Ascending aorta (tissue), 2 donors: ENCODE data around the gene ARHGAP28. TPM values are rescaled to one million over a fixed set of nuclear protein-coding genes. Genes with fewer than 3 reads are reported as not detected.

Source experiments
- DNase-seq, 2 donors: peaks; one replicate each; pipeline ENCODE4 v3.0.0-alpha.2; 2019; ENCODE audit warnings: low spot score in 2 of 2
- H3K27ac ChIP-seq, 2 donors: fragments of 200-600 bp; sonication (generic); one replicate each; pipeline ENCODE4 v1.5.1; 2016 to 2017; ENCODE audit warnings: mild to moderate bottlenecking in 1 of 2
- H3K27me3 ChIP-seq: fragments of 200-600 bp; sonication (generic); one replicate; pipeline ENCODE4 v1.5.1; 2017
- H3K36me3 ChIP-seq, 2 donors: fragments of 200-600 bp; sonication (generic); one replicate each; pipeline ENCODE4 v1.5.1; 2016
- H3K4me1 ChIP-seq, 2 donors: fragments of 200-600 bp; sonication (generic); one replicate each; pipeline ENCODE4 v1.5.1; 2016 to 2017; ENCODE audit warnings: mild to moderate bottlenecking in 1 of 2
- H3K4me3 ChIP-seq, 2 donors: fragments of 200-600 bp; sonication (generic); one replicate each; pipeline ENCODE4 v1.5.1; 2016 to 2017; ENCODE audit warnings: mild to moderate bottlenecking in 1 of 2
- H3K9me3 ChIP-seq, 2 donors: fragments of 200-600 bp; sonication (generic); one replicate each; pipeline ENCODE4 v1.5.1; 2016
- CTCF ChIP-seq, 3 experiments: fragments of 200-600 bp in 2 of 3; fragments of 450-650 bp in 1 of 3; sonication (generic) in 2 of 3; IDR thresholded peaks; one replicate each; pipeline ENCODE4 v1.5.1; 2016 to 2019; ENCODE audit warnings: antibody characterized with exemption in 3 of 3, mild to moderate bottlenecking in 1 of 3, moderate library complexity in 1 of 3
- intact Hi-C: fragments of 100-400 bp; cut with DNase I; formaldehyde crosslinking; loops from one replicate; pipeline ENCODE4 v1.15.1; 2023
- total RNA-seq: library from RNA; depleted of rRNA; stranded (reverse); fragments of >200 nt; gene quantifications from one replicate; pipeline ENCODE4 v1.1.0, GENCODE V29; 2016

Gene ARHGAP28
- total RNA-seq, 1 donor from 2014 or later: 0.85 TPM

GRCh38 chr18:6851480-6851879 lies 122.0 kb downstream of the ARHGAP28 start:
- no peaks in the 10 kb centered on the region for H3K4me1 ChIP-seq
- no peak overlapping the region for H3K4me3 ChIP-seq
- DNase-seq: no peak
- intact Hi-C loops: no loop called here
- H3K27ac ChIP-seq: no peak overlapping the region
- H3K36me3 ChIP-seq: no peaks in the 10 kb centered on the region
- TF ChIP-seq CTCF (IDR thresholded peaks at IDR 0.05): no peak
- H3K27me3 ChIP-seq: no peaks in the 10 kb centered on the region
- no peaks in the 10 kb centered on the region for H3K9me3 ChIP-seq

GRCh38 chr18:6854811-6855210 lies 125.3 kb downstream of the ARHGAP28 start:
- intact Hi-C loops: no loop called here
- Histone ChIP-seq H3K9me3 (no peaks in the 10 kb centered on the region), H3K36me3 (no peaks in the 10 kb centered on the region), H3K27ac (no peak overlapping the region), H3K4me3 (no peak overlapping the region), H3K27me3 (no peaks in the 10 kb centered on the region), H3K4me1 (no peaks in the 10 kb centered on the region)
- DNase-seq: no peak
- TF ChIP-seq CTCF (IDR thresholded peaks at IDR 0.05): no peak

DNA sequence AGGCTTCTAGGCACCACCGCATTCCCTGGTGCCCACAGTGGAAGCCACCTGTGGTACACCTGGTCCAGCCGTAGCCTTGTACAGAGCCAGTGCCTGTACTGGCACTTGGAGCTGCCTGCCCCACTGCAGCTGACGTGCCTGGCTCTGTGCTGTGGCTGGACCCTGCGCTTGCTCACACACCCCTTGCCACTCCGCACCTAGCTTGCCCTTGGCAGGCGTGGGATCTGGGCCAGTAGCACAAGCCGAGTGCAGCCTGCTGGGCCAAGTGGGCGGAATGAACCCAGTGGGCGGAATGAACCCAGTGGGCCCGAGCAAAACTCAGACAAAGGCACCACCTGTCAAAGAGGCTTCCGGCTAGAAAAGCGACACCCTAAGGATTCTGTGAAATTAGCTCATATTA lies 126.3 kb downstream of the ARHGAP28 start:
- no peak for DNase-seq
- Histone ChIP-seq H3K4me1 (no peaks in the 10 kb centered on the region), H3K4me3 (no peak overlapping the region), H3K9me3 (no peaks in the 10 kb centered on the region), H3K27me3 (no peaks in the 10 kb centered on the region), H3K27ac (no peak overlapping the region), H3K36me3 (no peaks in the 10 kb centered on the region)
- intact Hi-C loops: no loop called here
- no peak for TF ChIP-seq CTCF (IDR thresholded peaks at IDR 0.05)

DNA sequence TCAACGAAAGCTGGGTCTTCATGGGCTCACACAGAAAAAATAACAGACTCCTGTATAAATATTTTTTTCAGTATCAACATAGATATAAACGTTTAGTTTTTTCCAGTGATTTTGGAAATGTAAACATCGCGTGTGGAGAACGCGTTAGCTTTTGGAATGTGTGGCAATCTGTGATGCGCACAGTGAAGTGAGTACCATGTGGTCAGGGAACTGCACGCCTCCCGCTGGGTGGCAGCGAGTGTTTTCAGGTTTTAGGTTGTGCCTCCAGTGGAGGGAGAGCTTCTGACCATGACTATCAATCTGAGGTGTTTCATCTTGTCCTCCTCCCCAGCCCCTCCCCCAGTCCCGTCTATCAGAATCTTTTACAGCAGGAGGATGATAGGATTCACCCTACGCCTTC lies 127.8 kb downstream of the ARHGAP28 start:
- Histone ChIP-seq H3K36me3 (no peaks in the 10 kb centered on the region), H3K9me3 (no peaks in the 10 kb centered on the region), H3K27ac (no peak overlapping the region), H3K27me3 (no peaks in the 10 kb centered on the region), H3K4me3 (no peak overlapping the region), H3K4me1 (no peaks in the 10 kb centered on the region)
- DNase-seq: no peak
- intact Hi-C loops: no loop called here
- no peak for TF ChIP-seq CTCF (IDR thresholded peaks at IDR 0.05)

DNA sequence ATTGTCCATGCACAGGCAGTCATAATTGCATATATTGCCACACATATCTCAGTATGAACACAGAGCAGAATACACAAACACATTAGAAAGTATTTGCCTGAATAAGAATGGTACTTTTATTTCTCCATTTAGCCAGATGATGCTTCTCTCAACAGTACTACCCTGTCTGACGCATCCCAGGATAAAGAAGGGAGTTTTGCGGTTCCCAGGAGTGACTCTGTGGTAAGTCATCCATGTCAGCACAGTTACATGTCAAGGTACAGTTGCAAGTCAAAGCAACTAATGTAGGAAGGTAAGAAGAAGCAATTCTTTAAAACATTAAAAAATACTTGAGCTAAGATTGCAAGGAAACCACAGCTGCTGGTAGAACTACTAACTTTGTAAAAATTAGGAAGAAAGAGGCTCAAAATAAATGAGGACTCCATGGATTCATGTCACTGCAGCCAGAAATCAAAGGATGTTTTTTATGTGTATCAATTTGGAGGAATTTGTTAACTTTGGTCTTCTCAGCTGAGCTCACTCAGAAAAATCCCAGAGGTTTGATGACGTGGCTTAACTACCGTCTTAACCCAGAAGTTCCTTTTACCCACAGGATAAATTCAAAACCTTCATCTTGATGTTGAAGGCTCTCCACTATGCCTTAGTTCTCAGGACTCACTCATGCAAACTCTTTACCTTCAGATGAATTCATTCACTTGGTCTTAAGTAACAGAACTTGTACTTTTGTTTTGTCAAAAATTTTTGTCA lies 130.3 kb downstream of the ARHGAP28 start:
- Histone ChIP-seq H3K27me3 (no peaks in the 10 kb centered on the region), H3K27ac (no peak overlapping the region), H3K4me1 (no peaks in the 10 kb centered on the region), H3K9me3 (no peaks in the 10 kb centered on the region), H3K4me3 (no peak overlapping the region), H3K36me3 (no peaks in the 10 kb centered on the region)
- no peak for TF ChIP-seq CTCF (IDR thresholded peaks at IDR 0.05)
- intact Hi-C loops: no loop called here
- DNase-seq: no peak
